SU-DHL-6 (cell line): ENCODE data around the gene ZNF365.

Source experiments
- CTCF ChIP-seq: fragments of 200-600 bp; sonication (generic); IDR thresholded peaks from one replicate; pipeline ENCODE4 v1.5.1; 2017; ENCODE audit warnings: antibody characterized with exemption, mild to moderate bottlenecking, low read length, moderate library complexity; ENCODE audit not compliant: insufficient read depth, poor library complexity, severe bottlenecking
- EZH2phosphoT487 ChIP-seq: fragments of 200-600 bp; sonication (generic), shearing (Covaris generic); conservative IDR thresholded peaks from 2 replicates; pipeline ENCODE4 v1.6.1; 2018; ENCODE audit warnings: mild to moderate bottlenecking, antibody characterized with exemption, low read length, moderate library complexity, mixed read lengths

- TF ChIP-seq CTCF, result no peak
- no peak for TF ChIP-seq EZH2phosphoT487
These were observed 69.7 kb downstream of the ZNF365 start for GRCh38 chr10:62443866-62444265.
